Stimulated activated CD8-positive, alpha-beta memory T cell treated with anti-CD3 and anti-CD28 coated beads, Interleukin-12 subunit alpha, Interleukin-12 subunit beta, amount 100 ng/mL, for 1 hour (primary cell): ENCODE results near the gene LRIG3.
"Not testable (repeated sequence)": the region's sequence is repeated elsewhere in the genome, so short reads cannot be mapped to it uniquely, and the experiment has no call there.

Experiments used
- DNase-seq: peaks from one replicate; pipeline ENCODE4 v3.0.0-alpha.2; 2020; ENCODE audit warnings: low read depth

LRIG3 gene

GRCh38 chr12:58901664-58902063 lies 18.6 kb downstream of the LRIG3 start:
- DNase-seq = no peak

- DNase-seq = no peak
These were observed 22.3 kb downstream of the LRIG3 start for GRCh38 chr12:58897969-58898368.

- no peak for DNase-seq
These were observed 24.0 kb downstream of the LRIG3 start for GRCh38 chr12:58896278-58896677.

GRCh38 chr12:58895053-58895452 lies 25.3 kb downstream of the LRIG3 start:
- DNase-seq = no peak

- DNase-seq = no peak
These were observed 26.3 kb downstream of the LRIG3 start for GRCh38 chr12:58894040-58894439.

GRCh38 chr12:58893495-58893894 lies 26.8 kb downstream of the LRIG3 start:
- no peak for DNase-seq

- DNase-seq = no peak
These were observed 30.7 kb downstream of the LRIG3 start for GRCh38 chr12:58889557-58889956.

GRCh38 chr12:58888131-58888783 lies 32.0 kb downstream of the LRIG3 start:
- no peak for DNase-seq

GRCh38 chr12:58887068-58887467 lies 33.2 kb downstream of the LRIG3 start:
- DNase-seq = no peak

- DNase-seq = no peak
These were observed 33.8 kb downstream of the LRIG3 start for GRCh38 chr12:58886474-58886873.

- DNase-seq = no peak
These were observed 35.4 kb downstream of the LRIG3 start for GRCh38 chr12:58884916-58885315.

- no peak for DNase-seq
These were observed 36.5 kb downstream of the LRIG3 start for GRCh38 chr12:58883576-58884334.

GRCh38 chr12:58882826-58883225 lies 37.5 kb downstream of the LRIG3 start:
- no peak for DNase-seq

- DNase-seq = no peak
These were observed 38.5 kb downstream of the LRIG3 start for GRCh38 chr12:58881816-58882215.

- no peak for DNase-seq
These were observed 39.7 kb downstream of the LRIG3 start for GRCh38 chr12:58880639-58881038.

- DNase-seq = no peak
These were observed 43.0 kb downstream of the LRIG3 start for GRCh38 chr12:58877243-58877743.

- DNase-seq = no peak
These were observed 46.8 kb downstream of the LRIG3 start for GRCh38 chr12:58873496-58873895.

- DNase-seq = no peak
These were observed 48.7 kb downstream of the LRIG3 start for GRCh38 chr12:58871556-58871955.

- no peak for DNase-seq
These were observed 49.7 kb downstream of the LRIG3 start for GRCh38 chr12:58870595-58870994.

GRCh38 chr12:58860788-58861240 lies 59.5 kb downstream of the LRIG3 start:
- no peak for DNase-seq

- no peak for DNase-seq
These were observed 60.1 kb downstream of the LRIG3 start for GRCh38 chr12:58860056-58860787.

GRCh38 chr12:58858030-58858429 lies 62.3 kb downstream of the LRIG3 start:
- no peak for DNase-seq

- DNase-seq = not testable (repeated sequence)
These were observed 63.1 kb downstream of the LRIG3 start for GRCh38 chr12:58857206-58857605.
